ENCODE results near the gene CHP1. TPM values are rescaled to one million over a fixed set of nuclear protein-coding genes. Genes with fewer than 3 reads are reported as not detected.
A peak's percentile ranks its signal among the peaks of the same experiment; 100 is the strongest.
"Not testable (repeated sequence)": the region's sequence is repeated elsewhere in the genome, so short reads cannot be mapped to it uniquely, and the experiment has no call there.

CHP1 gene
- total RNA-seq, 1 donor from 2014 or later: 47.9 TPM

- Mint-ChIP-seq H3K27ac (peak overlapping the region; percentile 30), H3K27me3 (no peaks in the 10 kb centered on the region), H3K4me3 (no peak overlapping the region), H3K4me1 (peaks cover 18% of the 10 kb centered on the region), H3K36me3 (ENCODE audit: low read depth) (peaks cover 11% of the 10 kb centered on the region), H3K9me3 (no peaks in the 10 kb centered on the region)
- ATAC-seq (ENCODE audit: low read depth): no peak
- CTCF ChIA-PET: no interaction called here
- no peak for TF ChIP-seq CTCF (IDR thresholded peaks at IDR 0.05)
- no peak for DNase-seq
- intact Hi-C loops (cut with micrococcal nuclease): no loop called here
- POLR2A ChIA-PET: interaction anchor here (0.6 to 1.6 kb wide), 2 partner anchors 20 to 21 kb away, joined by 4 to 6 read pairs; no protein-coding TSS in a partner anchor
Observed at GRCh38 chr15:41304149-41304770, 73.2 kb downstream of the CHP1 start.

GRCh38 chr15:41307679-41308078, 76.6 kb downstream of the CHP1 start:
- H3K27me3 Mint-ChIP-seq: no peaks in the 10 kb centered on the region
- ATAC-seq (ENCODE audit: low read depth) (no peak), DNase-seq (no peak)
- no peaks in the 10 kb centered on the region for H3K9me3 Mint-ChIP-seq
- no peak overlapping the region for H3K27ac Mint-ChIP-seq
- peaks cover 14% of the 10 kb centered on the region for H3K4me1 Mint-ChIP-seq
- POLR2A ChIA-PET: interaction anchor here (0.5 kb wide), 1 partner anchor 26 kb away, joined by 3 read pairs; the partner anchor contains the start of gene NUSAP1
- no peak for TF ChIP-seq CTCF (IDR thresholded peaks at IDR 0.05)
- intact Hi-C loops (cut with micrococcal nuclease): loop anchor here (2.0 kb wide), 1 partner anchor 17 kb away; no protein-coding TSS in a partner anchor
- H3K4me3 Mint-ChIP-seq: no peak overlapping the region
- CTCF ChIA-PET: no interaction called here
- peaks cover 3% of the 10 kb centered on the region for H3K36me3 Mint-ChIP-seq (ENCODE audit: low read depth)

- no peaks in the 10 kb centered on the region for H3K27me3 Mint-ChIP-seq
- POLR2A ChIA-PET: interaction anchor here (0.7 to 1.2 kb wide), 2 partner anchors 9 to 18 kb away, joined by 3 to 4 read pairs; no protein-coding TSS in a partner anchor
- no peak for ATAC-seq (ENCODE audit: low read depth)
- intact Hi-C loops (cut with micrococcal nuclease): no loop called here
- no peak for TF ChIP-seq CTCF (IDR thresholded peaks at IDR 0.05)
- peaks cover 12% of the 10 kb centered on the region for H3K36me3 Mint-ChIP-seq (ENCODE audit: low read depth)
- H3K9me3 Mint-ChIP-seq: no peaks in the 10 kb centered on the region
- no peak overlapping the region for H3K4me3 Mint-ChIP-seq
- DNase-seq: no peak
- H3K4me1 Mint-ChIP-seq: peaks cover 8% of the 10 kb centered on the region
- CTCF ChIA-PET: no interaction called here
- no peak overlapping the region for H3K27ac Mint-ChIP-seq
Observed at GRCh38 chr15:41309226-41309905, 78.3 kb downstream of the CHP1 start.

GRCh38 chr15:41320805-41321330, 89.8 kb downstream of the CHP1 start:
- H3K4me1 Mint-ChIP-seq; CTCF ChIA-PET; DNase-seq; H3K9me3 Mint-ChIP-seq; H3K4me3 Mint-ChIP-seq; POLR2A ChIA-PET; H3K27ac Mint-ChIP-seq; H3K36me3 Mint-ChIP-seq (ENCODE audit: low read depth); H3K27me3 Mint-ChIP-seq; intact Hi-C loops (cut with micrococcal nuclease); ATAC-seq (ENCODE audit: low read depth): not testable (repeated sequence)

- ATAC-seq (ENCODE audit: low read depth) (no peak), DNase-seq (no peak)
- Mint-ChIP-seq H3K27me3 (no peaks in the 10 kb centered on the region), H3K36me3 (ENCODE audit: low read depth) (no peaks in the 10 kb centered on the region), H3K27ac (no peak overlapping the region), H3K9me3 (no peaks in the 10 kb centered on the region), H3K4me3 (no peak overlapping the region), H3K4me1 (no peaks in the 10 kb centered on the region)
- CTCF ChIA-PET: no interaction called here
- no peak for TF ChIP-seq CTCF (IDR thresholded peaks at IDR 0.05)
- POLR2A ChIA-PET: interaction anchor here (0.6 to 1.3 kb wide), 3 partner anchors 9 to 827 kb away, joined by 4 to 11 read pairs (median 6); partner anchors contain the start of genes NUSAP1 and OIP5
- intact Hi-C loops (cut with micrococcal nuclease): no loop called here
Observed at GRCh38 chr15:41323611-41324010, 92.5 kb downstream of the CHP1 start.
